B cell (primary cell): Measurements from ENCODE around the gene MYCBP2.

Source experiments
- EZH2 ChIP-seq: IDR thresholded peaks from 2 replicates; pipeline ENCODE4 v1.6.1; 2012; ENCODE audit warnings: borderline replicate concordance, low read depth, mild to moderate bottlenecking, moderate library complexity, low read length; ENCODE audit not compliant: insufficient read depth, poor library complexity, severe bottlenecking
- TF ChIP-seq, protein P1 (sequence below): fragments of 200-600 bp; IDR thresholded peaks from one replicate; pipeline ENCODE4 v1.8.0; 2022; ENCODE audit warnings: antibody characterized with exemption, mild to moderate bottlenecking

DNA sequence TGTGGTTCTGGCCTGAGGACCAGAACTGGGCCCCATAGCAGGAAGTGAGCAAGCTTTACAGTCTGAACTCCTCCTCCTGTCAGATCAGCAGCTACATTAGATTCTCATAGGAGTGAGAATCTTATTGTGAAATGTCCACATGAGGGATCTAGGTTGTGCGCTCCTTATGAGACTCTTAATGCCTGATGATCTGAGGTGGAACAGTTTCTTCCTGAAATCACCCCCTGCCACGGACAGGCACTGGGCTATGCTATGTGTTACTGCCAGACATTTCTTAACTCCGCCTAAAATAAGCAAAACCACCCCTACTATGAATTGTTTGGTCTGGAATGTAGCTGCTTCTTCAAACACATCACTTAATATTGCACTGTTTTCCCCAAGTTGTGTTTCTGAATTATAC is 304.6 kb downstream of the MYCBP2 start:
- TF ChIP-seq, protein P1, sequence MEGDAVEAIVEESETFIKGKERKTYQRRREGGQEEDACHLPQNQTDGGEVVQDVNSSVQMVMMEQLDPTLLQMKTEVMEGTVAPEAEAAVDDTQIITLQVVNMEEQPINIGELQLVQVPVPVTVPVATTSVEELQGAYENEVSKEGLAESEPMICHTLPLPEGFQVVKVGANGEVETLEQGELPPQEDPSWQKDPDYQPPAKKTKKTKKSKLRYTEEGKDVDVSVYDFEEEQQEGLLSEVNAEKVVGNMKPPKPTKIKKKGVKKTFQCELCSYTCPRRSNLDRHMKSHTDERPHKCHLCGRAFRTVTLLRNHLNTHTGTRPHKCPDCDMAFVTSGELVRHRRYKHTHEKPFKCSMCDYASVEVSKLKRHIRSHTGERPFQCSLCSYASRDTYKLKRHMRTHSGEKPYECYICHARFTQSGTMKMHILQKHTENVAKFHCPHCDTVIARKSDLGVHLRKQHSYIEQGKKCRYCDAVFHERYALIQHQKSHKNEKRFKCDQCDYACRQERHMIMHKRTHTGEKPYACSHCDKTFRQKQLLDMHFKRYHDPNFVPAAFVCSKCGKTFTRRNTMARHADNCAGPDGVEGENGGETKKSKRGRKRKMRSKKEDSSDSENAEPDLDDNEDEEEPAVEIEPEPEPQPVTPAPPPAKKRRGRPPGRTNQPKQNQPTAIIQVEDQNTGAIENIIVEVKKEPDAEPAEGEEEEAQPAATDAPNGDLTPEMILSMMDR: no peak
- no peak for TF ChIP-seq EZH2
